HepG2 (cell line): ENCODE data around the gene ST6GALNAC4. TPM values are rescaled to one million over a fixed set of nuclear protein-coding genes. Genes with fewer than 3 reads are reported as not detected.
A peak's percentile ranks its signal among the peaks of the same experiment; 100 is the strongest.

Experiments
- FOXJ3 ChIP-seq: sonication (generic); formaldehyde crosslinking; IDR thresholded peaks from 2 replicates; pipeline ENCODE4 v1.4.0; 2020; ENCODE audit warnings: missing genetic modification reagents, mild to moderate bottlenecking, borderline replicate concordance
- HMGXB4 ChIP-seq, 2 experiments: sonication (generic) in 1 of 2; formaldehyde crosslinking in 1 of 2; IDR thresholded peaks; 2 replicates each; pipeline versions ENCODE4 v1.4.0 to v1.6.1; 2018 to 2020; ENCODE audit warnings: missing genetic modification reagents in 2 of 2, borderline replicate concordance in 1 of 2, low read depth in 1 of 2, mild to moderate bottlenecking in 1 of 2, missing biosample characterization in 1 of 2
- LBX2 ChIP-seq: sonication (generic); formaldehyde crosslinking; IDR thresholded peaks from 2 replicates; pipeline ENCODE4 v1.5.0; 2020; ENCODE audit warnings: missing genetic modification reagents, mild to moderate bottlenecking, borderline replicate concordance
- TSC22D2 ChIP-seq: sonication (generic); formaldehyde crosslinking; IDR thresholded peaks from 2 replicates; pipeline ENCODE4 v1.5.1; 2020; ENCODE audit warnings: missing genetic modification reagents, mild to moderate bottlenecking, borderline replicate concordance
- ZBTB40 ChIP-seq, 2 experiments: fragments of 450-650 bp in 1 of 2; sonication (generic) in 1 of 2; formaldehyde crosslinking in 1 of 2; IDR thresholded peaks; 2 replicates each; pipeline versions ENCODE4 v1.6.1 to v1.8.0; 2016 to 2022; ENCODE audit warnings: antibody characterized with exemption in 1 of 2, mild to moderate bottlenecking in 1 of 2, missing genetic modification reagents in 1 of 2
- ZNF160 ChIP-seq: sonication (generic); formaldehyde crosslinking; IDR thresholded peaks from 2 replicates; pipeline ENCODE4 v1.8.0; 2022; ENCODE audit warnings: mild to moderate bottlenecking, inconsistent platforms, missing genetic modification reagents
- ZNF263 ChIP-seq: sonication (generic); formaldehyde crosslinking; IDR thresholded peaks from 2 replicates; pipeline ENCODE4 v1.4.0; 2020; ENCODE audit warnings: missing genetic modification reagents
- ZNF44 ChIP-seq: sonication (generic); formaldehyde crosslinking; IDR thresholded peaks from 2 replicates; pipeline ENCODE4 v1.5.1; 2020; ENCODE audit warnings: mild to moderate bottlenecking, missing genetic modification reagents
- ZNF501 ChIP-seq: sonication (generic); formaldehyde crosslinking; IDR thresholded peaks from 2 replicates; pipeline ENCODE4 v1.5.1; 2020; ENCODE audit warnings: mild to moderate bottlenecking, moderate library complexity, missing genetic modification reagents
- ZNF563 ChIP-seq: sonication (generic); formaldehyde crosslinking; IDR thresholded peaks from 2 replicates; pipeline ENCODE4 v1.8.0; 2022; ENCODE audit warnings: mild to moderate bottlenecking, moderate library complexity, missing genetic modification reagents
- ZNF607 ChIP-seq: sonication (generic); formaldehyde crosslinking; IDR thresholded peaks from 2 replicates; pipeline ENCODE4 v1.5.1; 2020; ENCODE audit warnings: missing genetic modification reagents, mild to moderate bottlenecking, borderline replicate concordance
- polyA plus RNA-seq, 8 experiments: library from polyadenylated mRNA; depleted of rRNA in 3 of 8; stranded (reverse) in 7 of 8; unstranded in 1 of 8; fragments of >200 nt; fragmentation: Illumina TruSeq in 4 of 8; extraction: Trizol in 4 of 8; gene quantifications; 2 replicates each; pipeline versions ENCODE4 v1.2.1 to v1.2.3, GENCODE V29; 2011 to 2016; ENCODE audit warnings: low read depth in 4 of 8, missing spikeins in 1 of 8, mixed read lengths in 1 of 8; ENCODE audit not compliant: insufficient read depth in 1 of 8
- total RNA-seq, 5 experiments: library from RNA; depleted of rRNA; stranded (reverse); fragments of >200 nt; fragmentation: Illumina TruSeq; extraction: Trizol; gene quantifications; 2 replicates each; pipeline ENCODE4 v1.2.3, GENCODE V29; 2016; ENCODE audit warnings: low read depth in 1 of 5

Gene ST6GALNAC4
- total and polyA plus RNA-seq, 2 of the 13 experiments (the other 11 are each of a cell fraction or from before 2014, with no cell fraction given), result 18.8 to 27.7 TPM

GRCh38 chr9:127915801-127916719, 781 bp downstream of the ST6GALNAC4 start (continued):
- TF ChIP-seq ZBTB40 (IDR thresholded peaks at IDR 0.05) (no peak), ZBTB40 (CRISPR knock-in tag; IDR thresholded peaks at IDR 0.05) (peak; percentile 16; the same call in 1 of the 2 replicates), ZNF263 (CRISPR knock-in tag) (peak; percentile 23; the same call in 1 of the 2 replicates), ZNF160 (CRISPR knock-in tag) (0 out of 2 replicates have a peak, but pooled peaks have one; percentile 60), ZNF607 (0 out of 2 replicates have a peak, but pooled peaks have one; percentile 42), ZNF501 (peak; percentile 73; the same call in 1 of the 2 replicates), HMGXB4 (CRISPR knock-in tag; IDR thresholded peaks at IDR 0.05; ENCODE audit: borderline replicate concordance in 1 of 2, low read depth in 1 of 2) (peak in 1 of 2 experiments; percentile 45; a peak in 1 of 4 replicates), ZNF563 (CRISPR knock-in tag) (0 out of 2 replicates have a peak, but pooled peaks have one; percentile 32), FOXJ3 (0 out of 2 replicates have a peak, but pooled peaks have one; percentile 13), ZNF44 (CRISPR knock-in tag) (0 out of 2 replicates have a peak, but pooled peaks have one; percentile 35), LBX2 (CRISPR knock-in tag) (no peak), TSC22D2 (CRISPR knock-in tag) (no peak)
